K562 (cell line): Measurements from ENCODE around the gene PDE2A. TPM values are rescaled to one million over a fixed set of nuclear protein-coding genes. Genes with fewer than 3 reads are reported as not detected.

ENCODE experiments used
- ATAC-seq: fragments of 200-7000 bp; cut with Tn5 transposase; 3 replicates; pipeline ENCODE4 v1.9.1; 2020; ENCODE audit warnings: moderate library complexity
- BruUV-seq: library from RNA; stranded (reverse); fragments of 400-500 nt; replicated peaks from 2 replicates; lab custom pipeline; 2021; lab: Mats Ljungman, UMichigan
- CTCF ChIA-PET: fragments of 300-600 bp; formaldehyde crosslinking; extraction: SDS; loops from one replicate; lab custom pipeline; 2021; ENCODE audit warnings: low intra/inter-chr PET ratio; lab: Yijun Ruan, JAX
- POLR2A ChIA-PET: fragments of 300-600, 350-650 bp; sonication (Branson Sonifier 250); formaldehyde crosslinking; extraction: SDS; loops from one replicate; lab custom pipeline; 2021; ENCODE audit warnings: antibody characterized with exemption, inconsistent platforms; lab: Yijun Ruan, JAX
- DNase-seq, 4 experiments: peaks; one replicate each; pipeline versions ENCODE4 v3.0.0 to v3.0.0-alpha.2; 2011 to 2018; ENCODE audit warnings: low spot score in 3 of 4, mixed read lengths in 3 of 4; ENCODE audit errors: extremely low read depth in 1 of 4
- FAIRE-seq: peaks from 2 replicates; lab custom pipeline; 2011; peaks lifted over from hg19 to GRCh38; lab: Jason Lieb, UNC
- H2AFZ ChIP-seq: 2 replicates; pipeline ENCODE4 v1.6.0; 2011; ENCODE audit warnings: low read depth, low read length, control low read depth, inconsistent platforms
- H3K27ac ChIP-seq: fragments of 200-600 bp; 3 replicates; pipeline ENCODE4 v1.8.0; 2011; ENCODE audit warnings: low read depth, mild to moderate bottlenecking, control low read depth, inconsistent platforms, low read length, moderate library complexity, mixed read lengths; ENCODE audit errors: extremely low read depth
- H3K27me3 ChIP-seq, 2 experiments: fragments of 300-600 bp in 1 of 2; 2 replicates in 1 of 2; 3 replicates in 1 of 2; pipeline versions ENCODE4 v1.6.0 to v1.8.0; 2011; ENCODE audit warnings: inconsistent platforms in 2 of 2, low read length in 2 of 2, mild to moderate bottlenecking in 1 of 2, mixed read lengths in 1 of 2, moderate library complexity in 1 of 2; ENCODE audit not compliant: control insufficient read depth in 2 of 2, insufficient read depth in 2 of 2
- H3K36me3 ChIP-seq: fragments of 300-600 bp; 3 replicates; pipeline ENCODE4 v1.8.0; 2011; ENCODE audit warnings: mild to moderate bottlenecking, low read length, inconsistent platforms; ENCODE audit not compliant: control insufficient read depth, insufficient read depth
- H3K4me1 ChIP-seq, 2 experiments: fragments of 200-600 bp in 1 of 2; replicated peaks in 1 of 2; 2 replicates in 1 of 2; 3 replicates in 1 of 2; pipeline versions ENCODE4 v1.5.1 to v1.8.0; 2011; ENCODE audit warnings: inconsistent platforms in 2 of 2, low read length in 2 of 2, mild to moderate bottlenecking in 1 of 2, mixed read lengths in 1 of 2, moderate library complexity in 1 of 2; ENCODE audit not compliant: control insufficient read depth in 2 of 2, insufficient read depth in 2 of 2
- H3K4me2 ChIP-seq: 2 replicates; pipeline ENCODE4 v1.6.1; 2011; ENCODE audit warnings: low read length, control low read depth, inconsistent platforms, mixed read lengths; ENCODE audit not compliant: insufficient read depth
- H3K4me3 ChIP-seq: fragments of 200-600 bp; sonication (generic), shearing (Covaris generic); 2 replicates; pipeline ENCODE4 v1.5.1; 2016; ENCODE audit warnings: control low read depth, inconsistent platforms
- H3K79me2 ChIP-seq: fragments of 200-600 bp; 3 replicates; pipeline ENCODE4 v1.8.0; 2011; ENCODE audit warnings: low read length, inconsistent platforms; ENCODE audit not compliant: control insufficient read depth, insufficient read depth
- H3K9ac ChIP-seq, 2 experiments: 2 replicates each; pipeline versions ENCODE4 v1.6.0 to v1.6.1; 2011; ENCODE audit warnings: low read depth in 2 of 2, low read length in 2 of 2, control low read depth in 1 of 2, inconsistent platforms in 1 of 2, mild to moderate bottlenecking in 1 of 2, mixed read lengths in 1 of 2; ENCODE audit not compliant: insufficient read depth in 1 of 2
- H3K9me1 ChIP-seq: one replicate; pipeline ENCODE4 v1.6.0; 2011; ENCODE audit warnings: inconsistent platforms, mild to moderate bottlenecking, low read length, moderate library complexity; ENCODE audit not compliant: control insufficient read depth, insufficient read depth
- H3K9me3 ChIP-seq: replicated peaks from 2 replicates; pipeline ENCODE4 v1.5.1; 2011; ENCODE audit warnings: low read depth, low read length, inconsistent platforms; ENCODE audit not compliant: control insufficient read depth, insufficient read depth
- H4K20me1 ChIP-seq: replicated peaks from 2 replicates; pipeline ENCODE4 v1.6.1; 2011; ENCODE audit warnings: low read length, inconsistent platforms, mixed read lengths; ENCODE audit not compliant: control insufficient read depth, insufficient read depth
- ATF7 ChIP-seq: fragments of 450-650 bp; IDR thresholded peaks from 2 replicates; pipeline ENCODE4 v1.7.1; 2014; ENCODE audit warnings: mild to moderate bottlenecking, moderate library complexity
- CBX1 ChIP-seq: sonication (generic); IDR thresholded peaks from 2 replicates; pipeline ENCODE4 v1.6.1; 2016; ENCODE audit warnings: antibody characterized with exemption, low read depth, mild to moderate bottlenecking
- GTF2E2 ChIP-seq: fragments of 200-800 bp; sonication (Bioruptor generic); IDR thresholded peaks from 2 replicates; pipeline ENCODE4 v1.6.1; 2016; ENCODE audit warnings: missing genetic modification characterization, missing compliant biosample characterization
- HDAC1 ChIP-seq, 2 experiments: fragments of 450-650 bp; IDR thresholded peaks; 2 replicates each; pipeline ENCODE4 v1.6.1; 2016 to 2017; ENCODE audit warnings: inconsistent platforms in 1 of 2, mild to moderate bottlenecking in 1 of 2, moderate library complexity in 1 of 2
- KAT2B ChIP-seq: IDR thresholded peaks from one replicate; pipeline ENCODE4 v1.6.1; 2012; ENCODE audit warnings: low read depth, mild to moderate bottlenecking, control low read depth, inconsistent platforms, low read length, moderate library complexity
- KLF6 ChIP-seq: fragments of 250-450 bp; sonication (Bioruptor Pico); IDR thresholded peaks from 2 replicates; pipeline ENCODE4 v1.4.0; 2020; ENCODE audit warnings: mild to moderate bottlenecking, moderate library complexity, borderline replicate concordance
- NUFIP1 ChIP-seq: fragments of 450-650 bp; IDR thresholded peaks from 2 replicates; pipeline ENCODE4 v1.6.1; 2018; ENCODE audit not compliant: partially characterized antibody
- SMAD1 ChIP-seq: fragments of 150-350 bp; IDR thresholded peaks from 2 replicates; pipeline ENCODE4 v1.6.1; 2014; ENCODE audit warnings: low read length, low read depth; ENCODE audit not compliant: partially characterized antibody
- SMARCC2 ChIP-seq: fragments of 450-650 bp; IDR thresholded peaks from 2 replicates; pipeline ENCODE4 v1.6.1; 2017; ENCODE audit warnings: antibody characterized with exemption, moderate library complexity, mild to moderate bottlenecking, low read depth
- SP1 ChIP-seq: sonication (generic); formaldehyde crosslinking; IDR thresholded peaks from 2 replicates; pipeline ENCODE4 v1.8.1; 2022; ENCODE audit warnings: mild to moderate bottlenecking, missing genetic modification reagents
- ZNF175 ChIP-seq: fragments of 200-800 bp; sonication (Bioruptor generic); IDR thresholded peaks from 2 replicates; pipeline ENCODE4 v1.6.1; 2016; ENCODE audit warnings: low read depth, mild to moderate bottlenecking, missing genetic modification characterization, missing compliant biosample characterization
- ZNF354B ChIP-seq: fragments of 250-450 bp; sonication (Bioruptor Pico); IDR thresholded peaks from 2 replicates; pipeline ENCODE4 v1.4.0; 2020
- ZNF780A ChIP-seq: fragments of 250-450 bp; sonication (Bioruptor Pico); IDR thresholded peaks from 2 replicates; pipeline ENCODE4 v1.5.0; 2021; ENCODE audit warnings: mild to moderate bottlenecking
- ZSCAN32 ChIP-seq: fragments of 450-650 bp; formaldehyde crosslinking; IDR thresholded peaks from 2 replicates; pipeline ENCODE4 v1.4.0; 2020; ENCODE audit warnings: mild to moderate bottlenecking, moderate library complexity
- WGBS: fragments of 100-300 bp; shearing (Covaris generic); methylation state at CpG from one replicate; pipeline ENCODE4 v1.1.6; 2016; ENCODE audit warnings: low coverage, mixed read lengths; ENCODE audit not compliant: insufficient coverage; ENCODE audit errors: missing lambda C conversion rate; 5-methylcytosine and 5-hydroxymethylcytosine counted together
- in situ Hi-C: fragments of 300-500 bp; cut with MboI; formaldehyde crosslinking; loops from 4 replicates; pipeline ENCODE4 v1.15.0; 2018; ENCODE audit warnings: inconsistent platforms, mixed read lengths
- intact Hi-C: fragments of 100-400 bp; cut with micrococcal nuclease; formaldehyde crosslinking; loops from 2 replicates; pipeline ENCODE4 v1.14.2; 2022
- polyA plus RNA-seq, 8 experiments: library from polyadenylated mRNA; depleted of rRNA in 4 of 8; stranded (reverse) in 5 of 8; unstranded in 3 of 8; fragments of >200 nt; fragmentation: Nextera tagmentation in 2 of 8; fragmentation: Illumina TruSeq in 1 of 8; extraction: Ambion mirVana in 2 of 8; extraction: Trizol in 1 of 8; gene quantifications; 2 replicates each; pipeline versions ENCODE4 v1.2.1 to v1.2.3, GENCODE V29; 2011 to 2014; ENCODE audit warnings: inconsistent platforms in 1 of 8, missing spikeins in 1 of 8
- total RNA-seq, 7 experiments: library from RNA; depleted of rRNA in 6 of 7; stranded (reverse); fragments of >200 nt in 6 of 7; fragmentation: Illumina TruSeq in 2 of 7; extraction: Trizol in 2 of 7; gene quantifications; 2 replicates each; pipeline versions ENCODE4 v1.2.1 to v1.2.3, GENCODE V29; 2011 to 2021; ENCODE audit warnings: low replicate concordance in 1 of 7
- TF ChIP-seq, protein P1 (sequence below): sonication (generic); formaldehyde crosslinking; IDR thresholded peaks from 2 replicates; pipeline ENCODE4 v1.8.1; 2023; ENCODE audit warnings: mild to moderate bottlenecking, missing genetic modification reagents
- TF ChIP-seq, protein P2 (sequence below), 2 experiments: fragments of 450-650 bp; IDR thresholded peaks; 2 replicates each; pipeline ENCODE4 v1.6.1; 2018; ENCODE audit warnings: mild to moderate bottlenecking in 2 of 2, low read depth in 1 of 2; ENCODE audit not compliant: partially characterized antibody in 2 of 2
- TF ChIP-seq, protein P3 (sequence below): fragments of 450-650 bp; conservative IDR thresholded peaks from 2 replicates; pipeline ENCODE4 v1.6.1; 2016; ENCODE audit warnings: missing genetic modification characterization, low read depth, mild to moderate bottlenecking, control low read depth, missing compliant biosample characterization

The PDE2A gene
- total and polyA plus RNA-seq, 9 of the 15 experiments (the other 6 are each of a cell fraction or from before 2014, with no cell fraction given), result 0.07 to 15.2 (median 1.6) TPM; not detected in 1

DNA sequence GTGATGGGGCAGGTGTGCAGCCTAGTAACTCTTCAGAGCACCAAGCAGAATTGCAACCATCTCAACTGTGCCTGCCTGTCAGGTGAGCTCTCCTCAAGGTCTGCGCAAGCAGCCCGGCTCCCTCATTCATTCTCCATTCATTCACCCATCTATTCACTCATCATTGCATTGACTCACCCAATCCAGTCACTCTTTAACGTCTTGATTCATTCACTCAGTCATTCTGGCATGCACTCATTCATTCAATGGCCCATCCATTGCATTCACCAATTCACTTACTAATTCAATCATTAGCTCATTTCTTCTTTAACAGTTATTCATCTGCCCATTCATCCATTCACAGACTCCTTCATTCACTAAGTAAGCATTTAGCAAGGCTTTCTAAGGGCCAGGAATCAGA is 111.8 kb downstream of the PDE2A start:
- peaks cover 14 to 39% of the 10 kb centered on the region in 2 experiments; a peak in 4 of 5 replicates for H3K27me3 ChIP-seq
- 9% methylated on average over 3 of the region's 3 CpGs for WGBS
- H3K4me3 ChIP-seq, result no peak overlapping the region
- no peak overlapping the region for H3K4me2 ChIP-seq
- no TSS peak for BruUV-seq
- in situ Hi-C loops (no loop called here), intact Hi-C loops (no loop called here)
- DNase-seq (no peak), ATAC-seq (no peak), FAIRE-seq (no peak)
- H3K4me1 ChIP-seq, result no peaks in the 10 kb centered on the region
- no peak overlapping the region for H2AFZ ChIP-seq
- H4K20me1 ChIP-seq, result no peaks in the 10 kb centered on the region
- ChIA-PET POLR2A (interaction anchor here (0.8 kb wide), 2 partner anchors 128 to 245 kb away, joined by 3 read pairs; partner anchors contain the start of gene CLPB), CTCF (no interaction called here)
- no peaks in the 10 kb centered on the region for H3K79me2 ChIP-seq
- no peaks in the 10 kb centered on the region for H3K36me3 ChIP-seq
- H3K9me1 ChIP-seq, result no peaks in the 10 kb centered on the region
- no peaks in the 10 kb centered on the region for H3K9me3 ChIP-seq
- H3K9ac ChIP-seq, result no peak overlapping the region
- H3K27ac ChIP-seq, result no peak overlapping the region
- TF ChIP-seq ZNF354B, result no peak
- TF ChIP-seq HDAC1 (IDR thresholded peaks at IDR 0.05), result no peak
- TF ChIP-seq, protein P1, sequence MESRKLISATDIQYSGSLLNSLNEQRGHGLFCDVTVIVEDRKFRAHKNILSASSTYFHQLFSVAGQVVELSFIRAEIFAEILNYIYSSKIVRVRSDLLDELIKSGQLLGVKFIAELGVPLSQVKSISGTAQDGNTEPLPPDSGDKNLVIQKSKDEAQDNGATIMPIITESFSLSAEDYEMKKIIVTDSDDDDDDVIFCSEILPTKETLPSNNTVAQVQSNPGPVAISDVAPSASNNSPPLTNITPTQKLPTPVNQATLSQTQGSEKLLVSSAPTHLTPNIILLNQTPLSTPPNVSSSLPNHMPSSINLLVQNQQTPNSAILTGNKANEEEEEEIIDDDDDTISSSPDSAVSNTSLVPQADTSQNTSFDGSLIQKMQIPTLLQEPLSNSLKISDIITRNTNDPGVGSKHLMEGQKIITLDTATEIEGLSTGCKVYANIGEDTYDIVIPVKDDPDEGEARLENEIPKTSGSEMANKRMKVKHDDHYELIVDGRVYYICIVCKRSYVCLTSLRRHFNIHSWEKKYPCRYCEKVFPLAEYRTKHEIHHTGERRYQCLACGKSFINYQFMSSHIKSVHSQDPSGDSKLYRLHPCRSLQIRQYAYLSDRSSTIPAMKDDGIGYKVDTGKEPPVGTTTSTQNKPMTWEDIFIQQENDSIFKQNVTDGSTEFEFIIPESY (CRISPR knock-in tag), result no peak
- TF ChIP-seq ZSCAN32 (CRISPR knock-in tag), result no peak
- no peak for TF ChIP-seq SP1 (CRISPR knock-in tag)
- no peak for TF ChIP-seq SMARCC2
- TF ChIP-seq ZNF175 (CRISPR knock-in tag), result no peak
- no peak for TF ChIP-seq KLF6 (CRISPR knock-in tag)
- no peak for TF ChIP-seq ATF7
- TF ChIP-seq, protein P2, sequence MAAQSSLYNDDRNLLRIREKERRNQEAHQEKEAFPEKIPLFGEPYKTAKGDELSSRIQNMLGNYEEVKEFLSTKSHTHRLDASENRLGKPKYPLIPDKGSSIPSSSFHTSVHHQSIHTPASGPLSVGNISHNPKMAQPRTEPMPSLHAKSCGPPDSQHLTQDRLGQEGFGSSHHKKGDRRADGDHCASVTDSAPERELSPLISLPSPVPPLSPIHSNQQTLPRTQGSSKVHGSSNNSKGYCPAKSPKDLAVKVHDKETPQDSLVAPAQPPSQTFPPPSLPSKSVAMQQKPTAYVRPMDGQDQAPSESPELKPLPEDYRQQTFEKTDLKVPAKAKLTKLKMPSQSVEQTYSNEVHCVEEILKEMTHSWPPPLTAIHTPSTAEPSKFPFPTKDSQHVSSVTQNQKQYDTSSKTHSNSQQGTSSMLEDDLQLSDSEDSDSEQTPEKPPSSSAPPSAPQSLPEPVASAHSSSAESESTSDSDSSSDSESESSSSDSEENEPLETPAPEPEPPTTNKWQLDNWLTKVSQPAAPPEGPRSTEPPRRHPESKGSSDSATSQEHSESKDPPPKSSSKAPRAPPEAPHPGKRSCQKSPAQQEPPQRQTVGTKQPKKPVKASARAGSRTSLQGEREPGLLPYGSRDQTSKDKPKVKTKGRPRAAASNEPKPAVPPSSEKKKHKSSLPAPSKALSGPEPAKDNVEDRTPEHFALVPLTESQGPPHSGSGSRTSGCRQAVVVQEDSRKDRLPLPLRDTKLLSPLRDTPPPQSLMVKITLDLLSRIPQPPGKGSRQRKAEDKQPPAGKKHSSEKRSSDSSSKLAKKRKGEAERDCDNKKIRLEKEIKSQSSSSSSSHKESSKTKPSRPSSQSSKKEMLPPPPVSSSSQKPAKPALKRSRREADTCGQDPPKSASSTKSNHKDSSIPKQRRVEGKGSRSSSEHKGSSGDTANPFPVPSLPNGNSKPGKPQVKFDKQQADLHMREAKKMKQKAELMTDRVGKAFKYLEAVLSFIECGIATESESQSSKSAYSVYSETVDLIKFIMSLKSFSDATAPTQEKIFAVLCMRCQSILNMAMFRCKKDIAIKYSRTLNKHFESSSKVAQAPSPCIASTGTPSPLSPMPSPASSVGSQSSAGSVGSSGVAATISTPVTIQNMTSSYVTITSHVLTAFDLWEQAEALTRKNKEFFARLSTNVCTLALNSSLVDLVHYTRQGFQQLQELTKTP (IDR thresholded peaks at IDR 0.05; ENCODE audit: low read depth in 1 of 2, partially characterized antibody in 2 of 2), result no peak
- no peak for TF ChIP-seq NUFIP1
- TF ChIP-seq CBX1, result no peak
- no peak for TF ChIP-seq GTF2E2
- no peak for TF ChIP-seq ZNF780A (CRISPR knock-in tag)
- TF ChIP-seq SMAD1, result no peak
- no peak for TF ChIP-seq KAT2B
- TF ChIP-seq, protein P3, sequence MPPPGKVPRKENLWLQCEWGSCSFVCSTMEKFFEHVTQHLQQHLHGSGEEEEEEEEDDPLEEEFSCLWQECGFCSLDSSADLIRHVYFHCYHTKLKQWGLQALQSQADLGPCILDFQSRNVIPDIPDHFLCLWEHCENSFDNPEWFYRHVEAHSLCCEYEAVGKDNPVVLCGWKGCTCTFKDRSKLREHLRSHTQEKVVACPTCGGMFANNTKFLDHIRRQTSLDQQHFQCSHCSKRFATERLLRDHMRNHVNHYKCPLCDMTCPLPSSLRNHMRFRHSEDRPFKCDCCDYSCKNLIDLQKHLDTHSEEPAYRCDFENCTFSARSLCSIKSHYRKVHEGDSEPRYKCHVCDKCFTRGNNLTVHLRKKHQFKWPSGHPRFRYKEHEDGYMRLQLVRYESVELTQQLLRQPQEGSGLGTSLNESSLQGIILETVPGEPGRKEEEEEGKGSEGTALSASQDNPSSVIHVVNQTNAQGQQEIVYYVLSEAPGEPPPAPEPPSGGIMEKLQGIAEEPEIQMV (tag), result no peak
